ENCODE results near the gene ZNF557.
A peak's percentile ranks its signal among the peaks of the same experiment; 100 is the strongest.
"Not testable (repeated sequence)": the region's sequence is repeated elsewhere in the genome, so short reads cannot be mapped to it uniquely, and the experiment has no call there.

ZNF557 gene

GRCh38 chr19:7069042-7069903, at the start of gene ZNF557:
Gene ZNF557, plus strand, starts transcription at chr19:7069703. Its CDS starts 5,372 bp downstream, at chr19:7075075.
- peak; percentile 95 for DNase-seq

GRCh38 chr19:7021331-7021730, 48.2 kb upstream of the ZNF557 start, which contains the start of gene MBD3L2B:
Gene MBD3L2B, minus strand, starts transcription at chr19:7021431. Its CDS starts 34 bp downstream, at chr19:7021397.
- not testable (repeated sequence) for DNase-seq

GRCh38 chr19:7028790-7029189, 40.7 kb upstream of the ZNF557 start:
- not testable (repeated sequence) for DNase-seq

GRCh38 chr19:7030278-7030677, 39.2 kb upstream of the ZNF557 start, which contains the start of gene MBD3L5:
Gene MBD3L5, plus strand, starts transcription at chr19:7030578. Its CDS starts 34 bp downstream, at chr19:7030612.
- DNase-seq: not testable (repeated sequence)

- not testable (repeated sequence) for DNase-seq
Observed at GRCh38 chr19:7040079-7040478, 29.4 kb upstream of the ZNF557 start, which contains the start of gene MBD3L4. Gene MBD3L4, minus strand, starts transcription at chr19:7040179. Its CDS starts 35 bp downstream, at chr19:7040144.

GRCh38 chr19:7041563-7041962, 27.9 kb upstream of the ZNF557 start:
- not testable (repeated sequence) for DNase-seq

GRCh38 chr19:7049021-7049420, 20.5 kb upstream of the ZNF557 start, which contains the start of gene MBD3L2:
Gene MBD3L2, plus strand, starts transcription at chr19:7049321. Its CDS starts 53 bp downstream, at chr19:7049374.
- DNase-seq: not testable (repeated sequence)

GRCh38 chr19:7051421-7051820, 18.1 kb upstream of the ZNF557 start:
- DNase-seq: not testable (repeated sequence)

- DNase-seq: not testable (repeated sequence)
Observed at GRCh38 chr19:7052896-7053295, 16.6 kb upstream of the ZNF557 start.

GRCh38 chr19:7054635-7055368, 14.7 kb upstream of the ZNF557 start:
- not testable (repeated sequence) for DNase-seq

GRCh38 chr19:7055679-7056078, 13.8 kb upstream of the ZNF557 start:
- DNase-seq: not testable (repeated sequence)

- not testable (repeated sequence) for DNase-seq
Observed at GRCh38 chr19:7056371-7056770, 13.1 kb upstream of the ZNF557 start.

- not testable (repeated sequence) for DNase-seq
Observed at GRCh38 chr19:7058576-7058975, 10.9 kb upstream of the ZNF557 start, which contains the start of gene MBD3L3. Gene MBD3L3, minus strand, starts transcription at chr19:7058676. Its CDS starts 71 bp downstream, at chr19:7058605.

- not testable (repeated sequence) for DNase-seq
Observed at GRCh38 chr19:7059977-7060376, 9.5 kb upstream of the ZNF557 start.

- DNase-seq: no peak
Observed at GRCh38 chr19:7063339-7063738, 6.2 kb upstream of the ZNF557 start.

- no peak for DNase-seq
Observed at GRCh38 chr19:7063764-7064418, 5.6 kb upstream of the ZNF557 start.

GRCh38 chr19:7067122-7067521, 2.4 kb upstream of the ZNF557 start:
- DNase-seq: not testable (repeated sequence)

- DNase-seq: no peak
Observed at GRCh38 chr19:7067716-7068115, 1.8 kb upstream of the ZNF557 start.

- no peak for DNase-seq
Observed at GRCh38 chr19:7068599-7068998, 904 bp upstream of the ZNF557 start.

GRCh38 chr19:7069904-7070226, 362 bp downstream of the ZNF557 start:
- DNase-seq: no peak

- no peak for DNase-seq
Observed at GRCh38 chr19:7072541-7072940, 3.0 kb downstream of the ZNF557 start.

- DNase-seq: no peak
Observed at GRCh38 chr19:7074705-7075282, 5.3 kb downstream of the ZNF557 start.
